NCI-H146 treated with DMSO at 0.1 percent for 48 hours (cell line): ENCODE results near the gene PBRM1.
"Not testable (repeated sequence)": the region's sequence is repeated elsewhere in the genome, so short reads cannot be mapped to it uniquely, and the experiment has no call there.

ENCODE experiments used
- DNase-seq: peaks from one replicate; lab custom pipeline; 2025; ENCODE audit not compliant: unreplicated experiment; lab: John Stamatoyannopoulos, UW

Gene PBRM1

GRCh38 chr3:52704611-52705437 is 19.1 kb upstream of the PBRM1 start:
- no peak for DNase-seq

- DNase-seq = no peak
Observed at GRCh38 chr3:52703341-52703740, 17.6 kb upstream of the PBRM1 start.

GRCh38 chr3:52697632-52697965 is 11.9 kb upstream of the PBRM1 start:
- DNase-seq = no peak

GRCh38 chr3:52696830-52697631 is 11.3 kb upstream of the PBRM1 start:
- DNase-seq = no peak

GRCh38 chr3:52695798-52696671 is 10.3 kb upstream of the PBRM1 start:
- DNase-seq = no peak

- DNase-seq = no peak
Observed at GRCh38 chr3:52694528-52695189, 8.9 kb upstream of the PBRM1 start.

GRCh38 chr3:52693071-52693470 is 7.4 kb upstream of the PBRM1 start:
- DNase-seq = no peak

GRCh38 chr3:52690560-52690959 is 4.8 kb upstream of the PBRM1 start:
- DNase-seq = no peak

- no peak for DNase-seq
Observed at GRCh38 chr3:52689151-52689550, 3.4 kb upstream of the PBRM1 start.

GRCh38 chr3:52688266-52688665 is 2.6 kb upstream of the PBRM1 start:
- DNase-seq = no peak

- DNase-seq = peak; percentile 60
Observed at GRCh38 chr3:52685285-52685708, 416 bp downstream of the PBRM1 start.

GRCh38 chr3:52684184-52684583 is 1.5 kb downstream of the PBRM1 start:
- DNase-seq = no peak

- no peak for DNase-seq
Observed at GRCh38 chr3:52683611-52684010, 2.1 kb downstream of the PBRM1 start.

- no peak for DNase-seq
Observed at GRCh38 chr3:52682016-52682415, 3.7 kb downstream of the PBRM1 start.

- DNase-seq = no peak
Observed at GRCh38 chr3:52681596-52681995, 4.1 kb downstream of the PBRM1 start.

GRCh38 chr3:52679811-52680210 is 5.9 kb downstream of the PBRM1 start:
- no peak for DNase-seq

- DNase-seq = no peak
Observed at GRCh38 chr3:52679199-52679538, 6.5 kb downstream of the PBRM1 start.

GRCh38 chr3:52678265-52679198 is 7.2 kb downstream of the PBRM1 start:
- no peak for DNase-seq

- DNase-seq = not testable (repeated sequence)
Observed at GRCh38 chr3:52676201-52676600, 9.5 kb downstream of the PBRM1 start.

GRCh38 chr3:52671676-52672075 is 14.0 kb downstream of the PBRM1 start:
- DNase-seq = no peak
